Testis (tissue), 3 donors: ENCODE measurements around the gene TAPBPL. TPM values are rescaled to one million over a fixed set of nuclear protein-coding genes. Genes with fewer than 3 reads are reported as not detected.

Experiments used
- DNase-seq: peaks from one replicate; pipeline ENCODE4 v3.0.0-alpha.2; 2019
- H3K27ac ChIP-seq, 2 donors: fragments of 200-600 bp; sonication (generic); one replicate each; pipeline ENCODE4 v1.5.1; 2019
- H3K27me3 ChIP-seq: fragments of 200-600 bp; sonication (generic); one replicate; pipeline ENCODE4 v1.5.1; 2019
- H3K36me3 ChIP-seq: fragments of 200-600 bp; sonication (generic); one replicate; pipeline ENCODE4 v1.5.1; 2017; ENCODE audit warnings: low read depth; ENCODE audit errors: missing control alignments
- H3K4me1 ChIP-seq: fragments of 200-600 bp; sonication (generic); one replicate; pipeline ENCODE4 v1.5.1; 2019
- H3K4me3 ChIP-seq, 2 donors: fragments of 200-600 bp; sonication (generic); one replicate each; pipeline ENCODE4 v1.5.1; 2017 to 2019
- H3K9me3 ChIP-seq: fragments of 200-600 bp; sonication (generic); one replicate; pipeline ENCODE4 v1.5.1; 2017
- POLR2A ChIP-seq: fragments of 450-650 bp; IDR thresholded peaks from one replicate; pipeline ENCODE4 v1.6.1; 2017; ENCODE audit warnings: antibody characterized with exemption, mild to moderate bottlenecking, moderate library complexity
- WGBS, 2 donors: methylation state at CpG; one replicate each; pipeline ENCODE4 v1.1.5; 2018; 5-methylcytosine and 5-hydroxymethylcytosine counted together
- intact Hi-C: fragments of 100-400 bp; cut with DNase I; formaldehyde crosslinking; loops from one replicate; pipeline ENCODE4 v1.15.1; 2023; ENCODE audit warnings: low total_unique reads
- polyA plus RNA-seq: library from polyadenylated mRNA; stranded (reverse); fragments of 350-450 nt; fragmentation: Illumina TruSeq; extraction: RNeasy Lipid Tissue Mini Kit (QIAGEN cat#74804); gene quantifications from one replicate; pipeline ENCODE4 v1.2.3, GENCODE V29; 2014; ENCODE audit warnings: low read depth, low replicate concordance; ENCODE audit not compliant: insufficient read depth
- total RNA-seq, 2 donors: library from RNA; depleted of rRNA; stranded (reverse); fragments of >200 nt; gene quantifications; one replicate each; pipeline ENCODE4 v1.2.3, GENCODE V29; 2016
- TF ChIP-seq, protein P1 (sequence below), 3 experiments: fragments of 450-650 bp in 2 of 3; fragments of 200-600 bp in 1 of 3; sonication (generic) in 1 of 3; IDR thresholded peaks; one replicate each; pipeline ENCODE4 v1.5.1; 2016 to 2019; ENCODE audit warnings: antibody characterized with exemption in 3 of 3, mild to moderate bottlenecking in 2 of 3, moderate library complexity in 1 of 3

TAPBPL gene
- total and polyA plus RNA-seq, 3 donors from 2014 or later: 18.4 to 29.8 (median 20.1) TPM

DNA sequence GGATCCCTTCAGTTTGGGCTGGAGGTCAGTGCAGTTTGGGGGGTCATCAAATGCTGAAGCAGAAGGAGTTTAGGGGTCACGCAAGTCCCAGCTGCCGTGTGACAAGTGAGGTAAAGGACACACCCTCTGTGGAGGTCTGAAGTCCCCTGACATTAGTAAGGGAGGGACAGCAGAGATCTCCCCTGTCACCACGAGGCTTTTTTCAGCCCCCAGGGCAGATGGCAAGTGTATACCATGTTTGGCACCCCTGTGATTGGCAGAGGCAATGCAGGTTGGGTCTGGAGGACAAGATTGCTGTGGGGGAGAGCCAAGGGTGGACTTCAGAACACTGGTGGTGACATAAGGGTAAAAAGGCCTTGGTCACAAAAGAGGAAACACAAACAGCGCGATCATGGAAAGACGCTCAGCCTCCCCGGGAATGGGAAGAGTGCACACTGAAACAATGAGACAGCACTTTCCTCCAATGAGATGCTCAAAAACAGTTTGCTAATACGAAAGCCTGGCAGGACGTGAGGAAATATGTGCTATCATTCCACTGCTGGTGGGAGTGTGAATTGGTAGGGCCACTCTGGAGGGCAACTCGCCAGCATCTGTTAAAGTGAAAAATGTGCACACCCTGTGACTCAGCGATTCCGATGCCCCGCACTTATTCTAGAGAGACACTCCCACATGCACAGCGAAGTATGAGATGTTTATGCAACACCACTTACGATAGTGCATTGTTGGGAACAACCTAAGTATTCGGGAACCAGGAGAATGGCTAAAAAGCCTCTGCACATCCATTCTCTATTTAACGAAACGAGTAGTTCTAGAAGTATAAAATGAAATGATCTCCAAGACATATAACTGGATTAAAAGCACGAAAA, 21.5 kb upstream of the TAPBPL start:
- Histone ChIP-seq H3K4me3 (no peak overlapping the region), H3K36me3 (no peaks in the 10 kb centered on the region), H3K4me1 (peaks cover 4% of the 10 kb centered on the region), H3K27me3 (no peaks in the 10 kb centered on the region), H3K27ac (peak overlapping the region; percentile 3 to 69), H3K9me3 (no peaks in the 10 kb centered on the region)
- peak; percentile 87 for DNase-seq
- 26 to 32% methylated on average over 19 of the region's 19 CpGs for whole genome bisulfite sequencing, 2 donors
- intact Hi-C loops: no loop called here
- no peak for TF ChIP-seq POLR2A

DNA sequence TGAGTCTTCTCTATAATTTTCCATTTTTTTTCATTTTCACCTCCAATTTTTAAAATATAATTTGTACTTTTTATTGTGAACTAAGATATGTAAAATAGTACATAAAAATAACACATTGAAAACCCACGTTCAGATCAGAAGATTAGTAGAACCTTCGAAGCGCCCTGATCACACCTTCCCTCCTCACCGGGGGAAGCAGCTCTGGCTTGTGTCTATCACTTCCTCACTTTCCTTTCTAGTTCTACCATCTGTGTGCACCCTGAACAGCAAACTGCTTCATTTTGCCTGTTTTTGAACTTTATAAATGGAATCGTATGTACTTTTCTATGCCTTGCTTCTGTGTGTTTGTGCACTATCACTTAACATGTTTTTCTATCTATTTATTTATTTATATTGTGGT, 18.9 kb upstream of the TAPBPL start:
- H3K9me3 ChIP-seq: no peaks in the 10 kb centered on the region
- H3K27ac ChIP-seq: no peak overlapping the region
- intact Hi-C loops: no loop called here
- no peaks in the 10 kb centered on the region for H3K27me3 ChIP-seq
- no peaks in the 10 kb centered on the region for H3K36me3 ChIP-seq
- H3K4me3 ChIP-seq: no peak overlapping the region
- TF ChIP-seq, protein P1, sequence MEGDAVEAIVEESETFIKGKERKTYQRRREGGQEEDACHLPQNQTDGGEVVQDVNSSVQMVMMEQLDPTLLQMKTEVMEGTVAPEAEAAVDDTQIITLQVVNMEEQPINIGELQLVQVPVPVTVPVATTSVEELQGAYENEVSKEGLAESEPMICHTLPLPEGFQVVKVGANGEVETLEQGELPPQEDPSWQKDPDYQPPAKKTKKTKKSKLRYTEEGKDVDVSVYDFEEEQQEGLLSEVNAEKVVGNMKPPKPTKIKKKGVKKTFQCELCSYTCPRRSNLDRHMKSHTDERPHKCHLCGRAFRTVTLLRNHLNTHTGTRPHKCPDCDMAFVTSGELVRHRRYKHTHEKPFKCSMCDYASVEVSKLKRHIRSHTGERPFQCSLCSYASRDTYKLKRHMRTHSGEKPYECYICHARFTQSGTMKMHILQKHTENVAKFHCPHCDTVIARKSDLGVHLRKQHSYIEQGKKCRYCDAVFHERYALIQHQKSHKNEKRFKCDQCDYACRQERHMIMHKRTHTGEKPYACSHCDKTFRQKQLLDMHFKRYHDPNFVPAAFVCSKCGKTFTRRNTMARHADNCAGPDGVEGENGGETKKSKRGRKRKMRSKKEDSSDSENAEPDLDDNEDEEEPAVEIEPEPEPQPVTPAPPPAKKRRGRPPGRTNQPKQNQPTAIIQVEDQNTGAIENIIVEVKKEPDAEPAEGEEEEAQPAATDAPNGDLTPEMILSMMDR (IDR thresholded peaks at IDR 0.05): no peak
- no peak for TF ChIP-seq POLR2A
- 89 to 93% methylated on average over 5 of the region's 5 CpGs for WGBS, 2 donors
- H3K4me1 ChIP-seq: peaks cover 4% of the 10 kb centered on the region
- no peak for DNase-seq

DNA sequence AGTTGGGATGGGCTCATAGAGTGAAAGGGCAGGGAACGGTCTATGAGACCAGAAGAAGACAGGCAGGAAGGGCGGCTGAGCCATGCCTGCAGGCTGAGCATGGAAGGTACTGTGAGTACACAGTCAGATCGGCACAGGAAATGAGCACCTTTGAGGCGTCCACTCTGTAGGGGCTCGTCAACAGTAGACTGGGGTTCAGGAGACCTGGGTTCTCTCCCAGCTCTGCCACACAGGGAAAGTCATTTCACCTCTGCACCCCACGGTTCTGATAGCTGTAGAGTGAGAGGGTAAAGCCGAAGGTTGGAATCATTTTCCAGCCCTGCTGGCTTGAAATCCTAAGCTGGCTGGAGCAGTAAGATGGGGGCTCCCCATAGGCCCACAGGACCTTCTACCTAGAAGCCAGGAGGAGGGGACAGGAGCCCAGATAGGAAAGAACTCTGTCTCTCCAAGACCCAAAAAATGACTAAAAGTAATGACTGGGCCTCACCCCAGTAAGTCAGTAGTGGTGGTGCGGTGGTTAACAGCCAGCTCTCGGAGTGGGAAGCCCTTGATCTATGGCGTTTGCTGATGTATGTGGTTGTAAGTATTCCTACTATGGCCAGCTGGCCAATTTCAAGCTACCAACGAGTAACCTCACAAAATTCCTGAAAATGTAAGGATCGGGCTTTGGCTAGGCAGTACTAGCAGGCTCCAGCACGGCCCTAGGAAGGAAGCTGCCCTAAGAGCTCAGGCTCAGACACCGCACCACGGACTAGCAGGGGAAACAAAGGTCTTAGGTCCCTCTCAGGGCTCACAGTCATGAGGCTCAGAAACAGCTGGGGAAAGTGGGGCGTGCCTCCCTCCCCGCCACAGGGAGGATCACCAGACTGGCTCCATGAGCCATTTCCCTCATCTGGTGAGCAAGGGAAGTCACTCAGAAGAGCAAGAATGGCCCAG, 17.4 kb upstream of the TAPBPL start:
- Histone ChIP-seq H3K4me1 (peaks cover 4% of the 10 kb centered on the region), H3K4me3 (no peak overlapping the region), H3K9me3 (no peaks in the 10 kb centered on the region), H3K27me3 (no peaks in the 10 kb centered on the region), H3K27ac (no peak overlapping the region), H3K36me3 (no peaks in the 10 kb centered on the region)
- WGBS, 2 donors: 83 to 89% methylated on average over 13 to 17 of the region's 17 CpGs
- intact Hi-C loops: no loop called here
- DNase-seq: no peak
- TF ChIP-seq, protein P1 (IDR thresholded peaks at IDR 0.05): no peak
- TF ChIP-seq POLR2A: no peak

DNA sequence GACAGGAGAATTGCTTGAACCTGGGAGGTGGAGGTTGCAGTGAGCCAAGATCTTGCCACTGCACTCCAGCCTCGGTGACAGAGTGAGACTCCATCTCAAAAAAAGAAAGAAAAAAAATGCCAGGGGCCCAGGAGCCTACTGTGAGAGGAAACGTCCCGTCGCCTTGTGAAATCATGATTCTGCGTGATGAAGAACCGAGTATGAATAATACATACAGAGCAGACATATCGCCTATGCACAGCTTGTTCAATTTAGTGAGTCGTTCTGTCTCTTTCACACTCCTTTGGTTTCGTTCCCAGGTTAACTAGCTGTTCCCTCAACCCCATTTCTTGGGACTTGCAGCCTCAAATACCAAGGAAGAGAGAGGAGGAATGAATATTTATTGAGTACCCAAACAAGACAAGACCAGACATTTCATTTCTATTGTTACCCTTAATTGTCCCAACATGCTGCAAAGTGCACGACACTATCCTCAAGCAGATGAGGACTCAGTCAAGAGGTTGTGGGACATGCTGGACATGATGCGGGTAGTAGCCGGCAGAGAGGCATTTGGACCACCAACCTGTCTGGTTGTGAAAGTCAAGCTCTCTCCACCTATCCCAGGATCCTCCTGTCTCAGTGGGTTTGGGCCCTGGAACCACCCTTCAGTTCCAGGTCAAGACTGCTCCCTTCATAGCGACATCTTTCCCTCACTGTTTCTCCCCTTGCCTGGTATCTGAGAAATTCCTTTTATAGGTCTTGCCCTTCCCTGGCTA, 15.7 kb upstream of the TAPBPL start:
- no peak for DNase-seq
- TF ChIP-seq POLR2A: no peak
- TF ChIP-seq, protein P1 (IDR thresholded peaks at IDR 0.05): no peak
- no peaks in the 10 kb centered on the region for H3K4me1 ChIP-seq
- H3K27me3 ChIP-seq: no peaks in the 10 kb centered on the region
- no peaks in the 10 kb centered on the region for H3K9me3 ChIP-seq
- no peaks in the 10 kb centered on the region for H3K36me3 ChIP-seq
- no peak overlapping the region for H3K27ac ChIP-seq
- 89 to 93% methylated on average over 13 of the region's 13 CpGs for WGBS, 2 donors
- intact Hi-C loops: no loop called here
- H3K4me3 ChIP-seq: no peak overlapping the region
